HG03139 (cell line): ENCODE data around the gene APBA1.

Experiments
- ATAC-seq: cut with Tn5 transposase; IDR thresholded peaks from one replicate; pipeline ENCODE4 v1.9.1; 2021; ENCODE audit not compliant: unreplicated experiment

Gene APBA1

DNA sequence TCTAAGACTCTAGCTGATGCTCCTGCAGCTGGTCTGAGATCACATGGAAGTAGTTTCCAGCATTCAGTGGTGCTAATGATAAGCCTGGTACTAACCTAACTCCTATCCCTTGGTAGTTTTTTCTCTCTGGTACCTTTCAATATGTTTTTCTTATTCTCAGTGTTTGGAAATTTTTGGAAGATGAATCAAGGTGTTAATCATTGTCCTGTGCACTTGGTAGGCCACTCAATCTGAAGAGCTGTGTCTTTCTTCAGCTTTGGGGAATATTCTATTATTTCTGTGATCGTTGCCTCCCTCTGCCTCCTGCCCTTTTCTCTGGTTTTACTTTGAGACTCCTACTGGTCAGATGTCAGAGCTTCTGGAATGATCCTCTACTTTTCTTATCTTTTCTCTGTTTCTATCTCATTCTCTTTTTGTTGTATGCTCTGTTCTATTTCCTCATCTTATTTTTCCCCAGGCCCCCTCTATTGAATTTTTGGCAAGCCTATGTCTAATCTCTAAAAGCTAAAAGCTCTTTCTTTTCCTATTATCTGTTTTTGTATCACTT lies 136.8 kb downstream of the APBA1 start:
- no peak for ATAC-seq

DNA sequence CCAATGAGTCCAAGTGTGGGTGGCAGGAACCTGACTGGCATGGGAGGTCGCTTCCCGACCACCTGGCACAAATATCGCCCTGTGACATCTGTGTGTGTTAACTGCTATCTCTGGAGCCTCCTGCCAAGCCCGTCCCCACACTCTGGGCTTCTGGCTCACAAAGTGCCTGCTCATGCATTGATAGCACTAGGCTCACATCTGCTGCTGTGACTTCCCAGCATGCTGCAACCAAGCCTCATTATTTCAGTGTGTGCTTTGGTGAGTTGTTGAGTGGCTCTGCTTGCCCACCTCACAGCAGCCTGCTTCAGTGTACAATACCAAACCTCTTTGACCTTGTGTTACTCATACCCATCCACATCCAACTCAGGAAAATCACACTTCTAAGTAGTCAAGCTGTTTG lies 139.8 kb downstream of the APBA1 start:
- no peak for ATAC-seq

DNA sequence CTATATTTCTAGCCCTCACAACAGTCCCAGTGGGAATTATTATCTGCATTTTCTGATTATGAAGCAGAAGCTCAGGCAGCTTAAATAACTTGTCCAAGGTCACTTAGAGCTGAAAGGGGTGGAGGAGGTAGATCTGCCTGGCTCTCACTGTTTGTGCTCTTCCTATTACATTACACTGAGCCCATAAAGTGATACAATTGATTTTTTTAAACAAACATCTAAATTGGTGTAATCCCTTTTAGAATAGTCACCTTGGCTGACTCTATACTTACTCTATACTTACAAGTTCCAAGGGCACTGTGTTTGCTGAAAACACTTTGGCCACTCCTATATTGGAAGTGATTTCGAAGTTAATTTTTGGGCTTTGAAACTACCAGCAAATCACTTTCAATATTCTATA lies 144.7 kb downstream of the APBA1 start:
- no peak for ATAC-seq

DNA sequence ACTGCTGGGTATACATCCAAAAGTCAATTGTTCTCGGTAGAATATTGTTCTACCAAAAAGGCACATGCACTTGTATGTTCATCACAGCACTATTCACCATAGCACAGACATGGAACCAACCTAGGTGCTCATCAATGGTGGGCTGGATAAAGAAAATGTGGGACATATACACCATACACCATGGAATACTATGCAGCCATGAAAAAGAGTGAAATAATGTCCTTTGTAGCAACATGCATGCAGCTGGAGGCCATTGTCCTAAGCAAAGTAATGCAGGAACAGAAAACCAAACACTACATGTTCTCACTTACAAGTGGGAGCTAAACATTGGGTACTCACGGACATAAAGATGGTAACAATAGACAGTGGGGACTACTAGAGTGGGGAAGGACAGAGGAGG lies 145.5 kb downstream of the APBA1 start:
- no peak for ATAC-seq

DNA sequence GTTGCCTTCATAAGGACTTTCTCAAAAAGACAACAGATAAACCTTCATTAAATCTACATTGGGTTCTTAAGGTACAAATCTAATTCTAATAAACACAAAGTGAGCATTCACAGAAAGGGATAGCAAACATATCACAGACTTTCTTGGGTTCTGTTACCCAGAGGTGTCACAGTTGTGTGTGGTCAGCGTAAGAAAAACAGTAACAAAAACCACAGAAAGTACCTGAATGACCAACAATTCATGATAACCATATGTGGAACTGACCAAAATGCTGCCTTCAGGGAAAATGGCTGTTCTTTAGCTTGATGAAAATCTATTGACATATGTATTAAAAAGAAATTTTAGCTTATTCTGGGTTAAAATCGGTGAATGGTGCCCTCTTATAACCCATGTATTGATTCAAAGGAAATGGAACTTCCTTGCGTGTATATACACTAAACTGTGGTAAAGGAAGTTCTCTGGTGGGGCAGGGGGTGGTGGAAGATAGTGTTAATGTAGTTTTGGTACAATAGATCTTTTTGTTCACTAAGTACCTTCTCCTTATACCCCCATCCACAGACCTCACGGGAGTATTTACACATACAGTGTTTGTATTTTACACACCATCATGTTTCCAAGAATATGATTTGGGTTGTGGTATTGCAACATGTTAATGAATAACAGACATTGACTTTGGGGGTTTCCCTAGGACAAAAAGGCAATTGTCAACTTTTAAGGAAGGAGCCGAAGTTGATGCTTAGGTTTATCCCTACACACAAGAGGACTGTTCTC lies 152.5 kb downstream of the APBA1 start:
- ATAC-seq = peak; percentile 92

DNA sequence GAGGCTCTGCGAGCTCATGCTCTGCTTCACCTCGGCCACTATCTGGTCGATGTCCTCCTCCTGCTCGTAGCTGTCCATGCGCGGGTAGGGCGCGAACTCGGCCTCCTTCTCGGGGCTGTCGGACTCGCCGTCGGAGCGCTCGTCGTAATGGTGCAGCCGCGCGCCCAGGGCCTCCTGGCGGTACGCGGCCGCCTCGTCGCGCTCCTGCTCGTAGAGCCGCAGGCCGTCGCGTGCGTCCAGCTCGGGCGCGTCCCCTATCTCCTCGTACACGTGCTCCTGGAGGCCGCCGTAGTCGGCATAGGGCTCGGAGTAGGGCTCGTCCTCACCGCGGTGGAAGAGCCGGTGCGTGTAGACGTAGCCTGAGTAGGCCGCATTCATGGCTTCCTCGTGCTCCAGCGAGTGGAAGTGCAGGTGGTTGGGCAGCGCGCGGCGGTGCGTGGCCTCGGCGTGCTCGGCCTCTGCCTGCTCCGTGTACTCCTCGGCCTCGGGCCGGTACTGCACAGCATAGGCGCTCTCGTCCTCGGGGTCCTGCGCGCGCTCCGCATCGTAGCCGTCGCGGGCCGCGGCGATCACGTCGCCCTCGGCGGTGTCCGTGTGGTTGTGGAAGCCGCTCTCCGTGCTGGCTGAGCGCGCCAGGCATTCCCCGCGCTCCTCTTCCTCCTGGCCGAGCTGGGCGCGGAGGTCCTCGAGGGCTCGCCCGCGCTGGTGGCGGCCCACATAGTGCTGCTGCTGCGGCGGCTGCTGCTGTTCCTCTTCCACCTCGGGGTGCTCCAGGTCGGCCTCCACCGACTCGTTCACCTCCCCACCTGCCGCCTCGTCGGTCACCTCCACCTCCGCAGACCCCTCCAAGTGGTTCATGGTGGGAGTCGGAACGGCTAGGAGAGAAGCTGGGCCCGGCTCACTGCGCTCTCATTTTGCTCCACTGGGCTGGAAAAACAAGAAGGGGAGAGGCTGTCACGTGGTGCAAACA lies 155.5 kb downstream of the APBA1 start:
- ATAC-seq = no peak

DNA sequence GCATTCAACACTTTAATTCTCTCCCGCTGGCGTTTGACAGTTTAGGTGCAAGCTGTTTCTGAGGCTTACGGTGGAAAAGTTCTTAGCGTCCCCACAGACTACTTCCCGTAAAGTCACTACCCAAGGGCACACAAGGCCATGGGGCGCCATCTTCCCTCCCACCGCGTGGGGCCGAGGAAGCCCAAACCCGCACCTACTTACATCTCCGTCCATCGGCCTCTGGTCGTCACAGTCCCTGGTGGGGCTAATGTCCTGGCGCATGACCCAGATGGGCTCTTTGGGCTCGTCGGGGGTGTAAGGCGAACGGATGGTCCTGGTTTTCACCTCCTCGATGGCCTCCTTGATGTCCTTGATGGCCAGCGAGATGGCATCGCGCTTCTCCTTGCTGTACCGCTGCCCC lies 156.4 kb downstream of the APBA1 start:
- ATAC-seq = no peak

DNA sequence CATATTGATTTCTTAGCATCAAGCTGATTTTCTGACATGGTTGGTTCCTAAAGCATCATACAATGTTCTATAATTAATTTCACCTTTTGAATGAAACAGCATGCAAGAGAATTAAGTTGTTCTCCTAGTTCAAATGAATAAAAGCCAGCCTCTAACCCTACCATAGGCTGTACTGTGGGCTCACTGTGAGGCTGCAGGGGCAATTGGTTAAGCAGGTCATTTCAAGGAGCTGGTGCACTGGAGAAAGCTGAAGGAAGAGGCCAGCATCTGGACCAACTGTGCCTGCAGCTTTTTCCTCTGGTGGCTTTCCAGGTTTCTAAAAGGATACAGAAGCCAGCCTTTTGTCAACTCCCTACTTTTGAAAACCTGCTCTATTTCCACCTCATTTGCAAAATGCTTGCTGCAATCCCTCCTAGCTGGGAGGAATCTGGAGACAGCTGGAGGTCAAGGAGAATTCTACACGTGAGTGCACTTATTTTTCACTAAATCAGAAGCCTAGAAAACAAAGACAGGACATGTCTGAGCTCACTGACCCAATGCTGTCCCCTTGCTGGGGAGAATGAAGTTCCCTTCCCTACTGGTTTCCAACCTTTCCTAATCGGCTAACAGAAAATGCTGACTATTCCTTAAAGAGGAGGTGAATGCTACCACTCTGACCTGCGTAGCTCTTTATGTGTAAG lies 158.9 kb downstream of the APBA1 start:
- no peak for ATAC-seq

DNA sequence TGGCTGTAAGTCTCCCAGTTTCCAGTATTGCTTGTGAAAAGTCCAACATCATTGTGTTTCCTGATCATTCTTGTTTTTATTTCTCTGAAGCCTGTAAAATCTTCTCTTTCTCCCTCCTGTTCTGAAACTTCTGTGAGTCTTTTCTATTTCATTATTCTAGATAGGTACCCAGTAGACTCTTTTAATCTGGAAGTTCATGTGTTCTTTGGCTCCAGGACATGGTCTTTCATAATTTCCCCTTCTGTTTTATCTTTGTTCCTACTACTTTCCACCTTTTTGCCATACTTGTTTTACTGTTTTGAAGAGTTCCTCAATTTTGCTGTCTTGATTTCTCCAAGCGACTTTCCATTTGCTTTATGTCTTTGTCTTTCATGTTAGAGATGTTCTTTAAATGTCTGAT lies 168.1 kb downstream of the APBA1 start:
- ATAC-seq = no peak

DNA sequence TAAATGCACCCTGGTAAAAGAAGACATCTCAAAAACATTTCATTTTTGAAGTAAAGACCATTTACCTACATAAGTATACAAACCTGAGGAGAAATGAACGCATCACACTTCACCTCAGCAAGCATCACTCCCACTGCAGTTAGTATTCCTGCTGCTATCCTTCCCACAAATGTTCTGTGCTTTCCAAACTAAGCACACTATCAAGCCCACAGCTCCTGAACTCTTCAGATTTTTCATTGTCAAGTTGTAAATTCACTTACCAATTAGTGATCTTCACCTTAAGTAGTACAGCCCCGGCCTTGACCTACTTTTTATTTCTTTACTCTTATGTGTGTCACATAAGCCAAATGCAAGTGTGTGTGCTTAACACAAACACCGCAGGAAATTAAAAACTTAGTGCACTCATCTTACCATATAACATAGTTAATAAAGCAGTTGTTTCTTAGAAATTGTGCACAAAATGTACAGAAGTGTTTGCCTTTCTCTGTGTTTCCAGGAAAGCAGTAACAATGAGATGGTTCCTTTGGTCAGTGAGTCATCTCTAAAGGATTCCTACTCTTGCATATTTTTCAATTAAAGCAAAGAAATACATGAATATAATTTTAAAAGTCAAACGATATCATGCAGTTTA lies 169.4 kb downstream of the APBA1 start:
- no peak for ATAC-seq

DNA sequence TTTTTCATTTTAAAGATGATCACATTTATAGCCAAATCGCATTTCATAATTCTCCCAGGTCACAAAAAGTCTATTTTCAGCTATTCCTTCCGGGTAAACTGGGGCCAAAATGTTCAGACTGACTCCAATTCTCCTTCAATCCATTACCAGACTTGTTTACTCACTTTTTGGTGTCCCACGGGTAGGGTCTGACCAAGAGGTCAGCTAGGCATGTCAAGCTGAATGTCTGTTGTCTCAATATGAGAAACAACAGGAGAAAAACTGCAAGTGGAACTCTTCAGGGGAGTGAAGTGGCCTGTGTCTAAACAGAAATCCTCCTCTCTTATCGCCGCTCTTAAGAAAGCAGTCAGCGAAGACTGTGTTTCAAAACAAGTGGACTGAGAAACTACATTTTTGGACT lies 171.3 kb downstream of the APBA1 start:
- no peak for ATAC-seq

DNA sequence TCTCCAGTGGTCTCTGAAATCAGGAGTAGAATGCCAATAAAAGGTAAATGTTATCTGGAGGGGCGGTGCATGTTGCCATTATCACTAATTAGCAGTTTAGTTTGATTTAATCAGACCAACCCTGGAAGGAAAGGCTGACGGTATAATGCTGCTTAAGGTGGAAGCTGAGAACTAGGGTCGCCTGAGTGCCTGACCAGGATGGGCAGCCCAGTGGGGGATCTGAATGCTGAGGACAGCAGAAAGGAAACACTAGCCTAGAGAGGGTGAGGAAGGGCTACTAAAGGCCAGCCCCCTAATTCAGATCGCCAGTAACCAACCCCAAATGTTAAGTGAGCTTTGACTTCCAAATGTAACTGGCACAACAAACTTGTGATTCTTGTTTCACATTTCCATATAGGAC lies 172.2 kb downstream of the APBA1 start:
- no peak for ATAC-seq

DNA sequence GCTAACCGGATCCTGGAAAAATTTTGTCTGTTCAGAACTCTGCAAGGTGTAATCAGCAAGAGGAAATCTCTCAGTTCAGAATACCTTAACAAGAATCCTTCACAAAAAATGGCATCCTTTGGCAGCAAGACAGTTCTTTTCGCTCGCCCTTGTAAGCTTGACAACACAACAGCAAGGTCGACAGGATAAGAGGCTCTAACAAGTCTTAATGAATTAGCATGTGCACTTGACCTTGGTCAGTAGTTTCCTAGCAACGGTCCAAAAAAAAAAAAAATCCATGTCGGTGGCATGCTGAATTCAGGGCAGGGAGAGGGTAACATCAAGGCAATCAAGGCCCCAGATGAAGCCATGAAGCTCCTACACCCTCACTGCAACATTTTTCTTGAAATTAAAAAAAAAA lies 172.8 kb downstream of the APBA1 start:
- ATAC-seq = no peak

DNA sequence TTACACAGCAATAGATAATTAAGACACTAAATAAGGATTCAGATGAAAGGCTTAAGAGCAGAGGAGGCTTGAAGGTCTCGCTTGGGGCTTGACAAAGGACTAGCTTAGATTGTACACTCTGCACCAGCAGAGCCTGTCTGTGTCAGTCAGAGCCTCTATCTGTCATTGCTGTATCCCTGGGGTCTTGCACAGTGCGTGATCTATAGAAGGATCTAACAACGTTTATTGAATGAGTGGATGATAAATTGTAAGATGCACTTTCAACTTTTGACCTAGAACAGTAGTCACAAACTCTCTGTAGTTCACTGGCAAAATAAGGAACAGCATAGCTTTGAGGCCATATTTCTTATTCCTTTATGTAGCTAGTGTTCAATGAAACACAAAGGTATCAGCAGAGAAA lies 173.7 kb downstream of the APBA1 start:
- ATAC-seq = no peak

DNA sequence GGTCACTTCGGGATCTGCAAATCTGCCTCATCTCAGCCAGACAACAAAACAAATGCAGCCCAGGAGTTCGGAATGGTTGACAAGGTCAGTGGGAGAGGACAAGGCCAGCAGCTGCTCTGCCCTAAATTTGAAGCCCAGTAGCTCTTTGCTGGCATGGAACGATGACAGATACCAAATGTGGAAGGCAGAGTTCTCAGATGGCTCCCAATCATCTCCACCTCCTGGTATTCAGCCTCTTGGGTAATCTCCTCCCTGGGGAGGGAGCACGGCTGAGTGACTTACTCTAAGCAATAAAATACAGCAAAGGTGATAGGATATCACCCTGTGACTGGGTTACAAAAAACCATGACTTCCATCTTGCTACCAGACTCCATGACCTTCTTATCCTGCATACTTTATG lies 174.4 kb downstream of the APBA1 start:
- ATAC-seq = no peak

DNA sequence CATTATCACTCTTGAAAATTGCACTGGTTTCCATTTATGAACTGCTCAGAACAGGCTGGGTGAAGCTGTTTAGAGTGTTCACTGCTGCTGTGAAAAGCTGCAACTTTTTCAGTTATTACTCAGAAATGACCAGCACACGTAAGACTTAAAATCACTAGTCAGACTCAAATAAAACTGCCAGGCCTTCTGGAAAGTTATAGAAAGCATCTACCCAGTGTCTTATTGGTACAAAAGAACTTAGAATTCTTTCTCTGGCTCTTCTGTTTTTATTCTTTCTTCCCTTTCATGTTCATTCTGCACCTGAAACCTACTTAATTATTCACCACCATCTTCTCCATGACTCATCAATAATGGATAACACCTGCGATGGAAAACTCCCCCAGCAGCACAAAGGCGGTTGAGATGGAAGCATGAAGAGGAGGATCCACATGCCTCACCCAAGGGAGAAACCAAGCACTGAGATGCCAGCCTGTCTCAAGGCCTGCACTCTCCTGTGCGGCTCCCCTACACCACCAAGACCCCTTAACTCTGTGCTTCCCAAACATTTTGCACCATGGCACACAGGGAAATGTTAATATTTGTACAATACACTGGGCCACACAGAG lies 175.2 kb downstream of the APBA1 start:
- no peak for ATAC-seq

DNA sequence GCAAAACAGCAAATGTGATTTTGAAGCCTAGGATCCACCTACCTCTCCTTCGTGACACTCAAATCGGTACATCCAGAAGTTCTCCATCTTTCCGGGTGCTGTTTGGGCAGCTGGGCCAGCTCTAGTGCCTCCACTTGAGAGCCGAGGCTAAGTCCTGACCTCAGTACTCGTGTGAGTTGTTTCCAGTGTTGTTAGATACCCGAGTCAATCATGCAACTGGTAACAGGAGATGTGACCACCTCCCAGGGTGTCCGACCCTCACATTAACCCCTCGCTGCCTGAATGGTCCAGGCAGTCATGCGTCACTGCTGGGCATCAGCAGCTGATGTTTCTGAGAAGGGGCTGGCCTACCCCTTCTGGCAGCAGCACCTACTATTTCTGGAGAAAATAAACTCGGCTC lies 176.9 kb downstream of the APBA1 start:
- no peak for ATAC-seq

DNA sequence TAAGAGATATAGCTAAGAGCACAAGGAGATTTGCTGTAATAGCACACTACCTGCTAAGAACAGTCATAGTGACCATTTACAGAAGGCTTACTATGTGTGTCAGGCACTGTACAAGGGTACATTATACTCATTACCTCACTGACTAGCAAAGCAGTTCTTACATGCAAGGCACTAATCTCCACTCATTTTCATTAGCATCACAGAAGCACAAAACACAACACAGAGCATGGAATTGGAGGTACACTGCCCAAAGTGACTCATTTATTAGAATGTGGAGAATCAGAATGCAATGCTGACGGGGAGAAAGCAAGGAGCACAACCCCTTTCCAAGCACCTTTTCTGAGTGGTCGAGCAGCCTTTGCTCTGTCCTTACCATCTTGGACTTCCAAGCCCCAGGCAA lies 177.4 kb downstream of the APBA1 start:
- ATAC-seq = no peak

DNA sequence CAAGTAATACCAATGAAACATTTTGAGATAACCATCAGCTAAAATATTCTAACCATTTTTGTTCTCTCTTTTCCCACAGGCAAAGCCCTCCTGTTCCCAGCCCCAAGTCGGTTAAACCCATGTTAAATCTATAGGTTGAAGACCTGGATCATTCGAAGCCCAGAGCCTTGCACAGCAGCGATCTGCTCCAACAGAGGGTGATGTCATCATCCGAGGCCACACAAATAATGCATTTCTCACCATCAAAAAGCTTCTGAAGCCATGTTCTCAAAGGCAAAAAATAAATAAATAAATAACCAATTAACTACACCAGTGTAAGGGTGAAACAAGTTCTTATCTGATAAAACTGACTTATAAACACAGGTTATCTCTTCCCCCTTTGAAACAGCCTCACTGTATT lies 178.0 kb downstream of the APBA1 start:
- ATAC-seq = no peak

DNA sequence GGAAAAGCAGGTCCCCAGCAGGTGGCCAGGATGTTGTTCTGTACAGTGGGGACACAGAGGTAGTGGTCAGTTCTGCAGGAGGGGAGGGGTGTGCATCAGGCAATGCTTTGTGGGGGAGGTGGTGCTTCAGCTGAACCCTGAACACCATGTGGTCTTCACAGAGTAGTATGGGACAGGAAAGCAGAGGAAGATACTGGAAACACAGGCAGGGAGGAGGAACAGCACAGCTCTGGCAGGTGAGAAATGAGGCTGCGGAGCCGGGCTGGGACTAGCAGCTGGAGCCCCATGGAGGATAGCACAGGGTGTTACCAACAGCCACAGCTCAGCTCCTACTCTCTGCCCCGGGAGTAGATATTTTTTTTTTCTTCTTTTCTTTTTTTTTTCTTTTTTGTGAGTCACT lies 185.7 kb downstream of the APBA1 start:
- ATAC-seq = no peak

DNA sequence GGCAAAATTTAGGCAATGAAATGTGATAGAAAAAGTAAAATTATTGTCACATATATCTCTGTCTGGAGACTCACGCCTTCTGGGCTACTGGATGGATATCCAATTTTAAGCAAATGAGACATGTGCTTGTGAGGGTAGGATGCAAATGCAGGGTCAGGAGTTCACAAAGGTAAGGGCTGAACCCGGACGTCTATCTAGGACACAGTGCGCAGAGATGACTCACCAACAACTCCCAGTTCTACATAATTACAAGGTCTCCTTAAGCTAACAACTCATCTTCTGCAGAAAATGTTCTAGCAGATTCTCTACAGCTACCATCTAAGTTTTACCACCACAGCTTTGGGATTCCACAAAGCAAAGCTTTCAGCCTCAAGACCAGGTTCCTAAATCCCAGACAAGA lies 186.7 kb downstream of the APBA1 start:
- no peak for ATAC-seq
